Measurements from ENCODE around the gene MAD1L1.

The MAD1L1 gene

DNA sequence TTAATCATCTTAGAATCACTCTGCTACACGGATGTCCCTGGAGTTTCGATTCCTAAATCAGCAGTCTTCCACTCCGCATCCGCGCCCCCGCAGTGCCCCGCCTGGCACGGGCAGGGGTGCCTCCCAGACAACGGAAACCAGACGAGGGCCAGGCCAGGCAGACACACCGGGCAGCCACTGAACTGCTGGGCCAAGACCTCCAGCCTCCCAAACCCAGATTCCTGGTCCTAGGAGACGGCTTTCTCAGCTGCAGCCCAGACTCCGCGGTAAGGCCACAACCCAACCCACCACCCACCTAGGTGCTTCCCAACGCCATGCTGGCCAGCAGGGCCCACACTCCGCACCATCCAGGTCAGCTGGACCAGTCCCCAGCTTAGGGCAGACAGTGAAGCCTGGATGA lies 33.2 kb downstream of the MAD1L1 start:
- no peak for DNase-seq

- no peak for DNase-seq
Measured at GRCh38 chr7:2198760-2199159, 34.0 kb downstream of the MAD1L1 start.

DNA sequence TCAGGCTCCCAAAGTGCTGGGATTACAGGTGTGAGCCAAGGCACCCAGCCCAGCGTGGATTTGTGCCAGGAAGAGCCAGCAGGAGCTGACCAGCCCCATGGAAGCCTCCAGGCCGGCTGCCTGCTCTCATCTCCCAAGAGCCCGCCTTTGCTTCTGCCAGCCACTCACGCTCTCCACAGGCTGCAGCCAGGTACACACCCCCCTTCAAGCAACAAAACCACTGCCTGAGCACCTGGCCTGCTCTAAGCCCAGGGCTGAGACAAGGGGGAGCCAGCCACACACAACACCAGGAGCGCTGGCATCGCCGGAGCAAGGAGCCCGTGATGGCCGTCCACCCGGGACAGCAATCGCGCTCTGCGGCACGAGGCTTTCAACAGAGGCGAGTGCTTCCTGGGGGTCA lies 34.5 kb downstream of the MAD1L1 start:
- DNase-seq: peak; percentile 62 to 86 (median 81)

DNA sequence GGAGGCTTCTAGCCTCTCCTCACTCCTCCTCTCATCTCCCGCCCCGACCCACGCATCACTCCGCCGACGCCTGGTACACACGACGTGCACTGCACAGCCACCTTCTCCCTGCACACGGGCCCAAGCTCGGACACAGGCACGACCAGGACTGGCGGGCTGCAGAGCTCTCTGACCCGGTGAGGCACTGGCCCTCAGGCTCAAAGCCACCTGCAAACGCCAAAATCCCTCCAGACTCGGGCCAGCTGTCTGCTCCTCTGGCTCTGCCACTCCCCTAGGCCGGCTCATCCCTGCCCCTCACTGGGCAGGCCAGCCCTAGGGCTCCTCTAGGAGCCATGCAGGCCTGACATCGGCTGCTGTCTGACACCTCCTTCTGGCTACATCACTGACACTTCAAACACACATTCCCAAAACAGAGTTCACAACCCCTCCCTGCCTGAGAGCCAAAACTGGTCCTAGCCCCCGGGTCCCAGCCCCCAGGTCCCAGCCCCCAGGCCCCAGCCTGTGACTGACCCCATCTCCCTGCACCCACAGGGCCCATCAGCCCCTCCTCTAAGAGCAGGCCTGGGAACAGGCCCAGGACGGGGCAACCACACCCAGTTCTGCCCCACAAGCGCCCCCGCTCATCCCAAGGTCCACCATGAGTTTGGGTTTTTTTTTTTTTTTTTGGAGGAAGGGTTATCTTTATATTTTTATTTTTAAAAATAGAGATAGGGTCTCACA lies 35.1 kb downstream of the MAD1L1 start:
- no peak for DNase-seq

- peak; percentile 16 to 43 (median 37) for DNase-seq
Measured at GRCh38 chr7:2196381-2197378, 36.1 kb downstream of the MAD1L1 start.

- peak in 1 of 3 experiments; percentile 18 for DNase-seq
Measured at GRCh38 chr7:2195400-2196246, 37.1 kb downstream of the MAD1L1 start.

GRCh38 chr7:2193575-2194305 lies 39.0 kb downstream of the MAD1L1 start:
- DNase-seq: peak in 1 of 3 experiments; percentile 60

DNA sequence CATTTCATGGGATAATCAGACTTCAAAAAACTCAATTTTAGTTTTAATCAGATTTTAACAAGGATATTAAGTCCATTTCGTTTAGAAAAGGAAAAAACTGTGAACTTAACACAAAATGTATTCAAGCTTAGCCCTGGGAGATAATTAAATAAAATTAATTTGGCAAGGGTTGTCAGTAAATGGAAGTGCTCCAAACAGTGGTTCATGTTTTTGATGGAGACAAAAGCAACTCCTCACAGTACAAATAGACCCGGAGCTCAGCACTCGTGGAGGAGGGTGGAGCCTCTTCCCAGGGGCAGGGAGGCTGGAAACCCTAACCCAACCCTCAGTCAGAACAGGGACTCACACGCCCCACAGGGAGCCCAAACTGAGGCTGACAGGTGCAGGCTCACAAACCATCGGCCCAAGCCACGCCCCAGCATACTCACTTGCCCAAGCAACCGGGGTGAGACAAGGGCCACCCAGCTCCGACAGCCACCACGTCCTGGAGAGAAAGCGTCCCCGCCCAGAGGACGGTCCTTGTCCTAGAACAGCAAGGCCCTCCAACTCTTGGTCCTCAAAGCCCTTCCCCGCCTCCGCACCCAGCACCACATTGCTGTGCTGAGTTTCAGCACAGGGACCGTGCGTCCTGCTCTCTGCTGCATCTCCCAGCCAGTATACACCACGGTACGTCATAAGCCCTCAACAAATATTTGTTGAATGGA lies 39.8 kb downstream of the MAD1L1 start:
- peak; percentile 86 to 93 (median 89) for DNase-seq

GRCh38 chr7:2191016-2191415 lies 41.7 kb downstream of the MAD1L1 start:
- DNase-seq: peak; percentile 18 to 64 (median 62)

DNA sequence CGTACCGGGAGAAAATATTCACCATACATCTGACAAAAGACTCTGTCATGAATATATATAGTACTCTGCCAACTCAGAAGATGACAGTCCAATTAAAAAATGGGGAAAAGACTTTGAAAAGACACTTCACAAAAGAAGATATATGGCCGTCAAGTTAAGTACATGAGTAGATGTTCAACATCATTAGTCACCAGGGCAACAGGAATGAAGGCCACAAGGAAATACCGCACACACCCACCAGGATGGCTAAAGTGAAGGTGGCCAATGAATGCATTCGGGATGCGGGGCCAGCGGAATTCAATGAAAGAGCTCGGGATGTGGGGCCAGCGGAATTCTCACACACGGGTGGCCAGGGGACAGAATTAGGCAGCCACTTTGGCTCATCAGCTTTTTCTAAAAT lies 42.2 kb downstream of the MAD1L1 start:
- peak; percentile 37 to 81 (median 78) for DNase-seq

DNA sequence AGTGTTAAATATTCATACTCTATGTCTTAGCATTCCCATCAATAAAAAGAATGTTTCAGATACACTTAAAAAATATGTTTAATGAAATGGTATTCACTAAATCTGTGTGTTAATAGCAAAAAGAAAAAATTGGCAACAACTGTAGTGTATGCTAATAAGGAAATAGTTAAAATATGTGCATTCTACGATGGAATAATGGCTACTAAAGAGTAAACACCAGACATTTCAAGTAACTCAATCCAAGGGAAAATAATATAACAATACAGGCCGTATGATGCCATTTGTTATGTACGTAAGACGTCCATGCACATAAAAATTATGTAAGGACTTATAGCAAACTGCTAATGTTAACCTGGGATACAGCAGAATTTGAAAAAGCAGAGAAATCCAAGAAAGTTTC lies 46.6 kb downstream of the MAD1L1 start:
- no peak for DNase-seq

GRCh38 chr7:2185715-2186114 lies 47.0 kb downstream of the MAD1L1 start:
- DNase-seq: no peak

DNA sequence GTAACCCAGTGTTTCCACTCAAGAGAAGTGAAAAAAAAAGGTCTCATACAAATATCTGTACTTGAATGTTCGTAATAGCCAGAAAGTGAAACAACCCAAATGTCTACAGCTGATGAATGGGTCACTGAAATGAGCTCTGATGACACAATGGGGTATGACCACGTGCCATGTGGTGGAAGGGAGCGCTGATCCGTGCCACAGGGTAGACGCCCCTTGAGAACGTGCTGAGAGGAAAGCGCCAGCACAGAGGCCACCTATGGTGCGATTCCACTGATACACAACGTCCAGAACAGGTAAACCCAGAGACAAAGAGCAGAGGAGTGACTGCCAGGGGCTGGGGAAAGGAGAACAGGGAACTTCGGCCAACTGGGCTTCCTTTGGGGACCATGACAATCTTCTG lies 50.3 kb downstream of the MAD1L1 start:
- DNase-seq: no peak

DNA sequence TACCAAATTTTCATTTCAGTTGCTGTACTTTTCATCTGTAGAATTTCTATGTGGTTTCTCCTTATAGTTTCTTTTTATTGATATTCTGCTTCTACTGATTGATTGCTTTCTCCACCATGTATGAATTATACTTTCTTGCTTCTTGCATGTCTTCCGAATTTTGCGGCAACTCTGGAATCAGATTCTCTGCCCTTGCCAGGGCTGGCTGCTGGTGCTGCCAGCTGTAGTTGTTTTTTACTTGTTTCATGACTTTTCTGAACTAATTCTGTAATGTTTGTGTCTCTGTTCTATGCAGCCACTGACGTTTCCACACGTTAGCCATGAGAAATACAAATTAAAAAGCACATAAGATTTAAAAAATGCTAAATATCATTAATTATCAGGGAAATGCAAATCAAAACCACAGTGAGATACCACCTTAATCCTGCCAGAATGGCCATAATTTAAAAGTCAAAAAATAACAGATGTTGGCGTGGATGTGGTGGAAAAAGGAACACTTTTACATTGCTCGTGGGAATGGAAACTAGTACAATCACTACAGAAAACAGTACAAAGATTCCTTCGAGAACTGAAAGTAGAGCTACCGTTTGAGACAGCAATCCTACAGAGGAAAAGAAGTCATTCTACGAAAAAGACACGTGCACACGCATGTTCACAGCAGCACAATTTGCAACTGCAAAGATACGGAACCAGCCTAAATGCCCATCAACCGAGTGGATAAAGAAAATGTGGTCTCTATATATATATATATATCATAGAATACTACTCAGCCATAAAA lies 51.5 kb downstream of the MAD1L1 start:
- no peak for DNase-seq

DNA sequence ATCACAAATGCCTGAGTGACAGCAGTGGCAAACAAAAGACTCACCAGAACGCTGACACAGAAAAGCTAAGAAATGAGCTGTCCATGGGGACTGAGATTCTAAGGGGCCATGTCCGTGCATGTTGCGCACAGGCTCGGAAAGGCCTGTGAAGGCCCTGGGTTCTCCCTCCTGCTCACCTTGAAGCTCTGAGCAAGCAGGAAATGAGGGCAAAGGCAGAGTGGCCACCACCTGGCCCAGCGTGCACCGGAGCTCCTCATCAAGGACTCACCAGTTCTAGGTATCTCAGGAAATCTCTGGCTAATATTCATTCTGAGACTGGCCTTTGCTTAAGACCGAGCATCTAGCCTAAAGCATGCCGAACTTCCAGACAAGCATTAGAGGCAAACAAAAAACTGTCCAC lies 52.7 kb downstream of the MAD1L1 start:
- DNase-seq: no peak

DNA sequence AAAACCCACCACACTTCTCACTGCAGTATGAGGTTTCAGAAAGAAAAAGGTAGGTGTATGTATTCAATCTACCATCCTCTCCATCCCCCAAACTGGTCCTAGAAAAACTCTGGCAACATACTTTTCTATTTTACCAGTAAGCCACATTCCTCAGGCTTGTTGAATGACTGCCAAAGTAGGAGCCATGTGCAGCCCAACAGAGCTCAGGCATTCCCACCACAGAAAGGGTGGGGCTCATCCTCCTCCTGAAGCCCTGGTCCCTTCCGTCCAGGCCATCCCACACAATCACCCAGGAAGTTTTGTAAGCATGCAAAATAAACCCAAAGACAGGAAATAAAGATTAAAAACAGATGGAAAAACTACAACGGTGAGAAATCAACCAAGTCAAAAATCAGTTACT lies 57.2 kb downstream of the MAD1L1 start:
- no peak for DNase-seq

GRCh38 chr7:2175091-2175490 lies 57.7 kb downstream of the MAD1L1 start:
- no peak for DNase-seq

DNA sequence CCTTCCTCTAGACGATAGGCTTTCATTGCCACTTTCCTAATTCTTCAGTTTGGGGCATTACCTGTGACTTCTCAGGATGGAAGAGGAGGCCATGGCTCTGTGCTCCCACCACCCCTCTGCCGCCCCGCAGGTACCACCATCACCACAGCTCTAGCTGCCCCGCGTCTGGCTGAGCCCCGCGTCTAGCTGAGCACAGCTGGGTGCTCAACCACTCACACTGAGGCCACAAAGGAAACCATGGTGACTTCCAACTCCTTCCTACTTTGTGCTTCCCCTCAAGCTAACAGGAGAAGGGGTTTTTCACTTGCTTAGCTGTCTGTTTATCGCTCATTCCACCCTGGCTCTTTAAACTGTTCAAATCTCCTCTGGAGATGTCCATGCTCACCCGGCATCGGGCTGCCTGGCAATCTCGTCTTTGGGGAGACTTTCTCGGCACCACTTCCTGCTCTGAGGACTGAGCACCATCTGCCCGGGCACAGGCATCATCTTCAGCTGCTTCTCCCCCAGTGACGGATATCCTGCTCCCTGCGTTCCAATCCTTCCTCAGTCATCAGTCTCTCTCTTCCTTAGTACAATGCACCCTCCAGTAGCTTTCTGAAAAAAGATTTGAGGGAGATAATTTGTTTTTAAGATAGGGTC lies 59.4 kb downstream of the MAD1L1 start:
- DNase-seq: peak in 2 of 3 experiments; percentile 67 to 84

DNA sequence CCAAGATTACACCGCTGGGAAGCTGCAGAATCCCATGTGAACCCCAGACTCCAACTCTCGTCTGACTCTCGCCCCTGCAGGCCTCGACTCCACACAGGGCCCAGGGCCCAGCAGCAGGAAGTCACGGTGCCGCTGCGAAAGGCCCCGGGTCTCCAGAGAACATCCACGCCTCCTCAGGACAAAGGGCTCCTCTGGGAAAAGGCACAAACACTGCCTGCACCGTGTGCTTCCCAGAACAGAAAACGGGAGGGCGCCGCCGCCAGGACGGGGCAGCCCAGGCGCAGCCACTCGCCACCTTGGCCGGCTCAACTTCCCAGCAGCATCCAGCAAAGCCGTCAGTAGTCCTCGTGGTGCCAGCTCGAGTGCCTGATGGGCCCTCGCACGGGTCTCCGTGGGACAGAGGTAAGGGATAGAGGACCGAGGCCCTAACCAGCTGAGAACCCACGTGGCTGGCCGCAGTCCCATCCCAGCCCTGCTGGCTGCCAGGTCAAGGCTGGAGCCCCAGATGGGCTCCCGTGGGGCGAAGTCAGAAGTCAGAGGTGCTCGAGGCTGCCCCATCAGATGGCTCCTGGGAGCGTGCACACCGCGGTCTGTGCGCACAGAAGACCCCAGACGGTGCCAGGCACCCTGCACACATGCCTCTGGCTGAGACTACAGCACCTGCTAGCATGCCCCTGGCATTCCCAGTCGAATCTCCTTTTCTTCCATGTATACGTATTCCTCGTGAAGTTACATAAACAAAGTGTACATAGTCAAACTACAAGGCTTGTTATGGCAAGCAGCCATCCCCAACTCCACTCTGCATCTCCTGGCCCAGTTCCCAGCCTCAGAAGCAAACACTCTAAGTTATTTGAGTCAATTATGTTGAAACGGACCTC lies 60.2 kb downstream of the MAD1L1 start:
- peak; percentile 26 to 84 (median 67) for DNase-seq

Data from NCI-H1417 (cell line).